Measurements from ENCODE around the gene RPTOR. TPM values are rescaled to one million over a fixed set of nuclear protein-coding genes. Genes with fewer than 3 reads are reported as not detected.
"Not testable (repeated sequence)": the region's sequence is repeated elsewhere in the genome, so short reads cannot be mapped to it uniquely, and the experiment has no call there.

The RPTOR gene
- total and polyA plus RNA-seq, 2 donors (not counting 3 experiments of a cell fraction or from before 2014, with no cell fraction given), result 10.7 to 41.8 TPM

- ChIA-PET CTCF (interaction anchor here (1.4 kb wide), 1 partner anchor 18 kb away, joined by 4 read pairs; no protein-coding TSS in a partner anchor), POLR2A (no interaction called here)
- intact Hi-C loops (cut with micrococcal nuclease) (no loop called here), dilution Hi-C loops (cut with MboI; ENCODE audit: extremely low pct_ligation_motif_present, low sequenced_read_pairs) (no loop called here)
- TF ChIP-seq POLR2AphosphoS5 (IDR thresholded peaks at IDR 0.05; ENCODE audit: insufficient read depth, low read depth, low read length) (no peak), POLR2A (IDR thresholded peaks at IDR 0.05; ENCODE audit: low read depth, low read length) (no peak), CTCF (IDR thresholded peaks at IDR 0.05; ENCODE audit: extremely low read depth in 1 of 2, insufficient read depth in 1 of 2, low read depth in 1 of 2, low read length in 2 of 2) (no peak), EZH2 (IDR thresholded peaks at IDR 0.05; ENCODE audit: borderline replicate concordance, low read depth, low read length, severe bottlenecking) (no peak)
- DNase-seq (ENCODE audit: low read depth, low spot score) (no peak), FAIRE-seq (no peak)
- no peaks in the 10 kb centered on the region for H3K79me2 ChIP-seq (ENCODE audit: control insufficient read depth, insufficient read depth, low read length)
- H3K9ac ChIP-seq (replicated peaks; ENCODE audit: extremely low read depth, insufficient read depth, low read length), result no peak overlapping the region
- H4K20me1 ChIP-seq (replicated peaks; ENCODE audit: control insufficient read depth, extremely low read depth, insufficient read depth, low read length), result no peaks in the 10 kb centered on the region
- H3K9me3 ChIP-seq (replicated peaks; ENCODE audit: control insufficient read depth, insufficient read depth, low read length), result no peaks in the 10 kb centered on the region
- no TSS peak for BruUV-seq (replicated peaks)
- no peak overlapping the region for H3K27ac ChIP-seq (ENCODE audit: insufficient read depth, low read depth, low read length)
- H3K36me3 ChIP-seq (ENCODE audit: control insufficient read depth in 2 of 2, extremely low read depth in 1 of 2, insufficient read depth in 2 of 2, low read length in 2 of 2), result peaks cover 0 to 3% of the 10 kb centered on the region in 2 experiments
- H3K4me1 ChIP-seq (ENCODE audit: control insufficient read depth, extremely low read depth, insufficient read depth, low read length), result no peaks in the 10 kb centered on the region
- no peak overlapping the region for H2AFZ ChIP-seq (ENCODE audit: low read depth, low read length)
- no peak overlapping the region for H3K4me3 ChIP-seq (replicated peaks in 1 of 3; ENCODE audit: insufficient read depth in 1 of 3, low read depth in 1 of 3, low read length in 3 of 3)
- no peak overlapping the region for H3K4me2 ChIP-seq (ENCODE audit: insufficient read depth, low read length)
- no peaks in the 10 kb centered on the region for H3K27me3 ChIP-seq (ENCODE audit: control insufficient read depth in 2 of 2, insufficient read depth in 2 of 2, low read length in 2 of 2)
- H3K9me1 ChIP-seq (replicated peaks; ENCODE audit: control insufficient read depth, extremely low read depth, insufficient read depth, low read length), result no peaks in the 10 kb centered on the region
These were observed 270.6 kb downstream of the RPTOR start for GRCh38 chr17:80815151-80815681.

- not testable (repeated sequence) for H2AFZ ChIP-seq (ENCODE audit: low read depth, low read length); H3K9me1 ChIP-seq (replicated peaks; ENCODE audit: control insufficient read depth, extremely low read depth, insufficient read depth, low read length)
These were observed 271.1 kb downstream of the RPTOR start for GRCh38 chr17:80815718-80816117.

More at GRCh38 chr17:80815718-80816117, 271.1 kb downstream of the RPTOR start:
- dilution Hi-C loops (cut with MboI; ENCODE audit: extremely low pct_ligation_motif_present, low sequenced_read_pairs); BruUV-seq (replicated peaks); H3K27ac ChIP-seq (ENCODE audit: insufficient read depth, low read depth, low read length); H3K9ac ChIP-seq (replicated peaks; ENCODE audit: extremely low read depth, insufficient read depth, low read length); intact Hi-C loops (cut with micrococcal nuclease); H3K4me2 ChIP-seq (ENCODE audit: insufficient read depth, low read length); POLR2A ChIA-PET; H3K27me3 ChIP-seq (ENCODE audit: control insufficient read depth in 2 of 2, insufficient read depth in 2 of 2, low read length in 2 of 2); H4K20me1 ChIP-seq (replicated peaks; ENCODE audit: control insufficient read depth, extremely low read depth, insufficient read depth, low read length); H3K79me2 ChIP-seq (ENCODE audit: control insufficient read depth, insufficient read depth, low read length); H3K9me3 ChIP-seq (replicated peaks; ENCODE audit: control insufficient read depth, insufficient read depth, low read length); FAIRE-seq; H3K36me3 ChIP-seq (ENCODE audit: control insufficient read depth in 2 of 2, extremely low read depth in 1 of 2, insufficient read depth in 2 of 2, low read length in 2 of 2); H3K4me3 ChIP-seq (replicated peaks in 1 of 3; ENCODE audit: insufficient read depth in 1 of 3, low read depth in 1 of 3, low read length in 3 of 3); DNase-seq (ENCODE audit: low read depth, low spot score); H3K4me1 ChIP-seq (ENCODE audit: control insufficient read depth, extremely low read depth, insufficient read depth, low read length): not testable (repeated sequence)
- CTCF ChIA-PET, result interaction anchor here (1.4 kb wide), 1 partner anchor 18 kb away, joined by 4 read pairs; no protein-coding TSS in a partner anchor

Measured in endothelial cell of umbilical vein (primary cell).